K562 (cell line): Measurements from ENCODE around the gene FARP1. TPM values are rescaled to one million over a fixed set of nuclear protein-coding genes. Genes with fewer than 3 reads are reported as not detected.

Source experiments
- ATAC-seq: fragments of 200-7000 bp; cut with Tn5 transposase; 3 replicates; pipeline ENCODE4 v1.9.1; 2020; ENCODE audit warnings: moderate library complexity
- BruUV-seq: library from RNA; stranded (reverse); fragments of 400-500 nt; replicated peaks from 2 replicates; lab custom pipeline; 2021; lab: Mats Ljungman, UMichigan
- CTCF ChIA-PET: fragments of 300-600 bp; formaldehyde crosslinking; extraction: SDS; loops from one replicate; lab custom pipeline; 2021; ENCODE audit warnings: low intra/inter-chr PET ratio; lab: Yijun Ruan, JAX
- POLR2A ChIA-PET: fragments of 300-600, 350-650 bp; sonication (Branson Sonifier 250); formaldehyde crosslinking; extraction: SDS; loops from one replicate; lab custom pipeline; 2021; ENCODE audit warnings: antibody characterized with exemption, inconsistent platforms; lab: Yijun Ruan, JAX
- DNase-seq, 4 experiments: peaks; one replicate each; pipeline versions ENCODE4 v3.0.0 to v3.0.0-alpha.2; 2011 to 2018; ENCODE audit warnings: low spot score in 3 of 4, mixed read lengths in 3 of 4; ENCODE audit errors: extremely low read depth in 1 of 4
- FAIRE-seq: peaks from 2 replicates; lab custom pipeline; 2011; peaks lifted over from hg19 to GRCh38; lab: Jason Lieb, UNC
- H2AFZ ChIP-seq: 2 replicates; pipeline ENCODE4 v1.6.0; 2011; ENCODE audit warnings: low read depth, low read length, control low read depth, inconsistent platforms
- H3K27ac ChIP-seq: fragments of 200-600 bp; 3 replicates; pipeline ENCODE4 v1.8.0; 2011; ENCODE audit warnings: low read depth, mild to moderate bottlenecking, control low read depth, inconsistent platforms, low read length, moderate library complexity, mixed read lengths; ENCODE audit errors: extremely low read depth
- H3K27me3 ChIP-seq, 2 experiments: fragments of 300-600 bp in 1 of 2; 2 replicates in 1 of 2; 3 replicates in 1 of 2; pipeline versions ENCODE4 v1.6.0 to v1.8.0; 2011; ENCODE audit warnings: inconsistent platforms in 2 of 2, low read length in 2 of 2, mild to moderate bottlenecking in 1 of 2, mixed read lengths in 1 of 2, moderate library complexity in 1 of 2; ENCODE audit not compliant: control insufficient read depth in 2 of 2, insufficient read depth in 2 of 2
- H3K36me3 ChIP-seq: fragments of 300-600 bp; 3 replicates; pipeline ENCODE4 v1.8.0; 2011; ENCODE audit warnings: mild to moderate bottlenecking, low read length, inconsistent platforms; ENCODE audit not compliant: control insufficient read depth, insufficient read depth
- H3K4me1 ChIP-seq, 2 experiments: fragments of 200-600 bp in 1 of 2; replicated peaks in 1 of 2; 2 replicates in 1 of 2; 3 replicates in 1 of 2; pipeline versions ENCODE4 v1.5.1 to v1.8.0; 2011; ENCODE audit warnings: inconsistent platforms in 2 of 2, low read length in 2 of 2, mild to moderate bottlenecking in 1 of 2, mixed read lengths in 1 of 2, moderate library complexity in 1 of 2; ENCODE audit not compliant: control insufficient read depth in 2 of 2, insufficient read depth in 2 of 2
- H3K4me2 ChIP-seq: 2 replicates; pipeline ENCODE4 v1.6.1; 2011; ENCODE audit warnings: low read length, control low read depth, inconsistent platforms, mixed read lengths; ENCODE audit not compliant: insufficient read depth
- H3K4me3 ChIP-seq: fragments of 200-600 bp; sonication (generic), shearing (Covaris generic); 2 replicates; pipeline ENCODE4 v1.5.1; 2016; ENCODE audit warnings: control low read depth, inconsistent platforms
- H3K79me2 ChIP-seq: fragments of 200-600 bp; 3 replicates; pipeline ENCODE4 v1.8.0; 2011; ENCODE audit warnings: low read length, inconsistent platforms; ENCODE audit not compliant: control insufficient read depth, insufficient read depth
- H3K9ac ChIP-seq, 2 experiments: 2 replicates each; pipeline versions ENCODE4 v1.6.0 to v1.6.1; 2011; ENCODE audit warnings: low read depth in 2 of 2, low read length in 2 of 2, control low read depth in 1 of 2, inconsistent platforms in 1 of 2, mild to moderate bottlenecking in 1 of 2, mixed read lengths in 1 of 2; ENCODE audit not compliant: insufficient read depth in 1 of 2
- H3K9me1 ChIP-seq: one replicate; pipeline ENCODE4 v1.6.0; 2011; ENCODE audit warnings: inconsistent platforms, mild to moderate bottlenecking, low read length, moderate library complexity; ENCODE audit not compliant: control insufficient read depth, insufficient read depth
- H3K9me3 ChIP-seq: replicated peaks from 2 replicates; pipeline ENCODE4 v1.5.1; 2011; ENCODE audit warnings: low read depth, low read length, inconsistent platforms; ENCODE audit not compliant: control insufficient read depth, insufficient read depth
- H4K20me1 ChIP-seq: replicated peaks from 2 replicates; pipeline ENCODE4 v1.6.1; 2011; ENCODE audit warnings: low read length, inconsistent platforms, mixed read lengths; ENCODE audit not compliant: control insufficient read depth, insufficient read depth
- CCNT2 ChIP-seq: IDR thresholded peaks from 2 replicates; pipeline ENCODE4 v1.6.1; 2011; ENCODE audit warnings: borderline replicate concordance, low read depth, mild to moderate bottlenecking, moderate library complexity, mixed read lengths, low read length; ENCODE audit not compliant: insufficient read length; ENCODE audit errors: extremely low read depth
- CSDE1 ChIP-seq, 2 experiments: fragments of 450-650 bp; IDR thresholded peaks; 2 replicates each; pipeline ENCODE4 v1.6.1; 2016; ENCODE audit warnings: mild to moderate bottlenecking in 1 of 2
- MCM2 ChIP-seq: fragments of 450-650 bp; IDR thresholded peaks from 2 replicates; pipeline ENCODE4 v1.6.1; 2017; ENCODE audit warnings: low read depth, mild to moderate bottlenecking
- RBM25 ChIP-seq: fragments of 200-400 bp; formaldehyde crosslinking; IDR thresholded peaks from 2 replicates; pipeline ENCODE4 v1.6.1; 2018; ENCODE audit warnings: low read length, low read depth, moderate library complexity; ENCODE audit not compliant: severe bottlenecking
- RHOXF2B ChIP-seq: fragments of 250-450 bp; sonication (Bioruptor Pico); conservative IDR thresholded peaks from 2 replicates; pipeline ENCODE4 v1.5.1; 2021
- SMAD4 ChIP-seq: fragments of 250-450 bp; sonication (Bioruptor Pico); conservative IDR thresholded peaks from 2 replicates; pipeline ENCODE4 v1.8.0; 2021; ENCODE audit warnings: inconsistent platforms, mild to moderate bottlenecking, moderate library complexity
- SMARCE1 ChIP-seq: fragments of 450-650 bp; IDR thresholded peaks from 2 replicates; pipeline ENCODE4 v1.7.1; 2016; ENCODE audit warnings: mild to moderate bottlenecking
- SRSF7 ChIP-seq: fragments of 200-400 bp; formaldehyde crosslinking; optimal IDR thresholded peaks from 2 replicates; pipeline ENCODE3; 2017; ENCODE audit warnings: mild to moderate bottlenecking, low read depth, low read length
- TAF7 ChIP-seq: fragments of 450-650 bp; IDR thresholded peaks from 2 replicates; pipeline ENCODE4 v1.6.1; 2016; ENCODE audit warnings: missing genetic modification characterization, missing compliant biosample characterization
- TBP ChIP-seq: optimal IDR thresholded peaks from 2 replicates; pipeline ENCODE3; 2011; ENCODE audit warnings: low read depth, low read length, improper control_type of control experiment
- TSC22D4 ChIP-seq: fragments of 450-650 bp; IDR thresholded peaks from 2 replicates; pipeline ENCODE4 v1.6.1; 2016; ENCODE audit warnings: missing genetic modification characterization, missing biosample characterization, control low read depth
- ZNF282 ChIP-seq: sonication (generic); formaldehyde crosslinking; IDR thresholded peaks from 2 replicates; pipeline ENCODE4 v1.8.1; 2023; ENCODE audit warnings: missing genetic modification reagents
- WGBS: fragments of 100-300 bp; shearing (Covaris generic); methylation state at CpG from one replicate; pipeline ENCODE4 v1.1.6; 2016; ENCODE audit warnings: low coverage, mixed read lengths; ENCODE audit not compliant: insufficient coverage; ENCODE audit errors: missing lambda C conversion rate; 5-methylcytosine and 5-hydroxymethylcytosine counted together
- in situ Hi-C: fragments of 300-500 bp; cut with MboI; formaldehyde crosslinking; loops from 4 replicates; pipeline ENCODE4 v1.15.0; 2018; ENCODE audit warnings: inconsistent platforms, mixed read lengths
- intact Hi-C: fragments of 100-400 bp; cut with micrococcal nuclease; formaldehyde crosslinking; loops from 2 replicates; pipeline ENCODE4 v1.14.2; 2022
- polyA plus RNA-seq, 8 experiments: library from polyadenylated mRNA; depleted of rRNA in 4 of 8; stranded (reverse) in 5 of 8; unstranded in 3 of 8; fragments of >200 nt; fragmentation: Nextera tagmentation in 2 of 8; fragmentation: Illumina TruSeq in 1 of 8; extraction: Ambion mirVana in 2 of 8; extraction: Trizol in 1 of 8; gene quantifications; 2 replicates each; pipeline versions ENCODE4 v1.2.1 to v1.2.3, GENCODE V29; 2011 to 2014; ENCODE audit warnings: inconsistent platforms in 1 of 8, missing spikeins in 1 of 8
- total RNA-seq, 7 experiments: library from RNA; depleted of rRNA in 6 of 7; stranded (reverse); fragments of >200 nt in 6 of 7; fragmentation: Illumina TruSeq in 2 of 7; extraction: Trizol in 2 of 7; gene quantifications; 2 replicates each; pipeline versions ENCODE4 v1.2.1 to v1.2.3, GENCODE V29; 2011 to 2021; ENCODE audit warnings: low replicate concordance in 1 of 7
- TF ChIP-seq, protein P1 (sequence below), 2 experiments: fragments of 450-650 bp in 1 of 2; sonication (generic) in 1 of 2; formaldehyde crosslinking in 1 of 2; IDR thresholded peaks; 2 replicates each; pipeline versions ENCODE4 v1.7.1 to v1.9.0; 2016 to 2022; ENCODE audit warnings: inconsistent platforms in 1 of 2, mild to moderate bottlenecking in 1 of 2, missing genetic modification reagents in 1 of 2

Gene FARP1
- total and polyA plus RNA-seq, 9 of the 15 experiments (the other 6 are each of a cell fraction or from before 2014, with no cell fraction given), result 0.03 to 0.29 (median 0.05) TPM; not detected in 3

GRCh38 chr13:98461486-98462240 is 318.8 kb downstream of the FARP1 start:
- no peak overlapping the region for H3K27ac ChIP-seq
- FAIRE-seq, result no peak
- no peak for ATAC-seq
- TF ChIP-seq SMARCE1 (no peak), ZNF282 (no peak), TAF7 (tag) (no peak), CSDE1 (IDR thresholded peaks at IDR 0.05) (no peak), TSC22D4 (tag) (no peak), SMAD4 (CRISPR knock-in tag) (no peak), RBM25 (no peak), TBP (no peak), RHOXF2B (no peak), CCNT2 (no peak), MCM2 (no peak), SRSF7 (no peak)
- TF ChIP-seq, protein P1, sequence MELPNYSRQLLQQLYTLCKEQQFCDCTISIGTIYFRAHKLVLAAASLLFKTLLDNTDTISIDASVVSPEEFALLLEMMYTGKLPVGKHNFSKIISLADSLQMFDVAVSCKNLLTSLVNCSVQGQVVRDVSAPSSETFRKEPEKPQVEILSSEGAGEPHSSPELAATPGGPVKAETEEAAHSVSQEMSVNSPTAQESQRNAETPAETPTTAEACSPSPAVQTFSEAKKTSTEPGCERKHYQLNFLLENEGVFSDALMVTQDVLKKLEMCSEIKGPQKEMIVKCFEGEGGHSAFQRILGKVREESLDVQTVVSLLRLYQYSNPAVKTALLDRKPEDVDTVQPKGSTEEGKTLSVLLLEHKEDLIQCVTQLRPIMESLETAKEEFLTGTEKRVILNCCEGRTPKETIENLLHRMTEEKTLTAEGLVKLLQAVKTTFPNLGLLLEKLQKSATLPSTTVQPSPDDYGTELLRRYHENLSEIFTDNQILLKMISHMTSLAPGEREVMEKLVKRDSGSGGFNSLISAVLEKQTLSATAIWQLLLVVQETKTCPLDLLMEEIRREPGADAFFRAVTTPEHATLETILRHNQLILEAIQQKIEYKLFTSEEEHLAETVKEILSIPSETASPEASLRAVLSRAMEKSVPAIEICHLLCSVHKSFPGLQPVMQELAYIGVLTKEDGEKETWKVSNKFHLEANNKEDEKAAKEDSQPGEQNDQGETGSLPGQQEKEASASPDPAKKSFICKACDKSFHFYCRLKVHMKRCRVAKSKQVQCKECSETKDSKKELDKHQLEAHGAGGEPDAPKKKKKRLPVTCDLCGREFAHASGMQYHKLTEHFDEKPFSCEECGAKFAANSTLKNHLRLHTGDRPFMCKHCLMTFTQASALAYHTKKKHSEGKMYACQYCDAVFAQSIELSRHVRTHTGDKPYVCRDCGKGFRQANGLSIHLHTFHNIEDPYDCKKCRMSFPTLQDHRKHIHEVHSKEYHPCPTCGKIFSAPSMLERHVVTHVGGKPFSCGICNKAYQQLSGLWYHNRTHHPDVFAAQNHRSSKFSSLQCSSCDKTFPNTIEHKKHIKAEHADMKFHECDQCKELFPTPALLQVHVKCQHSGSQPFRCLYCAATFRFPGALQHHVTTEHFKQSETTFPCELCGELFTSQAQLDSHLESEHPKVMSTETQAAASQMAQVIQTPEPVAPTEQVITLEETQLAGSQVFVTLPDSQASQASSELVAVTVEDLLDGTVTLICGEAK (IDR thresholded peaks at IDR 0.05), result no peak
- TF ChIP-seq, protein P1 (CRISPR knock-in tag; IDR thresholded peaks at IDR 0.05), result no peak

More at GRCh38 chr13:98461486-98462240, 318.8 kb downstream of the FARP1 start:
- ChIA-PET CTCF (no interaction called here), POLR2A (interaction anchor here (0.6 kb wide), 1 partner anchor 134 kb away, joined by 3 read pairs; no protein-coding TSS in a partner anchor)
- BruUV-seq, result no TSS peak
- H2AFZ ChIP-seq, result no peak overlapping the region
- peaks cover 56% of the 10 kb centered on the region; the same call in 2 of the 3 replicates for H3K36me3 ChIP-seq
- no peaks in the 10 kb centered on the region for H3K9me1 ChIP-seq
- H3K9ac ChIP-seq, result no peak overlapping the region
- H3K27me3 ChIP-seq, result no peaks in the 10 kb centered on the region
- no peak overlapping the region for H3K4me3 ChIP-seq
- no peaks in the 10 kb centered on the region for H3K4me1 ChIP-seq
- DNase-seq, result no peak
- H4K20me1 ChIP-seq, result no peaks in the 10 kb centered on the region
- intact Hi-C loops (no loop called here), in situ Hi-C loops (no loop called here)
- no peak overlapping the region for H3K4me2 ChIP-seq
- H3K79me2 ChIP-seq, result no peaks in the 10 kb centered on the region
- no peaks in the 10 kb centered on the region for H3K9me3 ChIP-seq
- 97% methylated on average over 5 of the region's 16 CpGs for WGBS
